ENCODE measurements around the gene SLC29A4.
"Not testable (repeated sequence)": the region's sequence is repeated elsewhere in the genome, so short reads cannot be mapped to it uniquely, and the experiment has no call there.

Gene SLC29A4

GRCh38 chr7:5279734-5280133, 3.0 kb upstream of the SLC29A4 start:
- ATAC-seq (replicated peaks; ENCODE audit: extremely low read depth, poor library complexity, severe bottlenecking) (no peak), DNase-seq (ENCODE audit: low spot score in 2 of 2) (no peak)
- Mint-ChIP-seq H3K4me1 (no peaks in the 10 kb centered on the region), H3K27me3 (peaks cover 26% of the 10 kb centered on the region), H3K9me3 (no peaks in the 10 kb centered on the region), H3K36me3 (ENCODE audit: insufficient read depth) (no peaks in the 10 kb centered on the region), H3K4me3 (no peak overlapping the region), H3K27ac (ENCODE audit: low read depth) (no peak overlapping the region)

- H3K36me3 Mint-ChIP-seq (ENCODE audit: insufficient read depth); H3K4me3 Mint-ChIP-seq; H3K4me1 Mint-ChIP-seq; DNase-seq (ENCODE audit: low spot score in 2 of 2); ATAC-seq (replicated peaks; ENCODE audit: extremely low read depth, poor library complexity, severe bottlenecking); H3K27ac Mint-ChIP-seq (ENCODE audit: low read depth); H3K9me3 Mint-ChIP-seq: not testable (repeated sequence)
- peaks cover 31% of the 10 kb centered on the region for H3K27me3 Mint-ChIP-seq
Measured at GRCh38 chr7:5281598-5282500, 894 bp upstream of the SLC29A4 start.

DNA sequence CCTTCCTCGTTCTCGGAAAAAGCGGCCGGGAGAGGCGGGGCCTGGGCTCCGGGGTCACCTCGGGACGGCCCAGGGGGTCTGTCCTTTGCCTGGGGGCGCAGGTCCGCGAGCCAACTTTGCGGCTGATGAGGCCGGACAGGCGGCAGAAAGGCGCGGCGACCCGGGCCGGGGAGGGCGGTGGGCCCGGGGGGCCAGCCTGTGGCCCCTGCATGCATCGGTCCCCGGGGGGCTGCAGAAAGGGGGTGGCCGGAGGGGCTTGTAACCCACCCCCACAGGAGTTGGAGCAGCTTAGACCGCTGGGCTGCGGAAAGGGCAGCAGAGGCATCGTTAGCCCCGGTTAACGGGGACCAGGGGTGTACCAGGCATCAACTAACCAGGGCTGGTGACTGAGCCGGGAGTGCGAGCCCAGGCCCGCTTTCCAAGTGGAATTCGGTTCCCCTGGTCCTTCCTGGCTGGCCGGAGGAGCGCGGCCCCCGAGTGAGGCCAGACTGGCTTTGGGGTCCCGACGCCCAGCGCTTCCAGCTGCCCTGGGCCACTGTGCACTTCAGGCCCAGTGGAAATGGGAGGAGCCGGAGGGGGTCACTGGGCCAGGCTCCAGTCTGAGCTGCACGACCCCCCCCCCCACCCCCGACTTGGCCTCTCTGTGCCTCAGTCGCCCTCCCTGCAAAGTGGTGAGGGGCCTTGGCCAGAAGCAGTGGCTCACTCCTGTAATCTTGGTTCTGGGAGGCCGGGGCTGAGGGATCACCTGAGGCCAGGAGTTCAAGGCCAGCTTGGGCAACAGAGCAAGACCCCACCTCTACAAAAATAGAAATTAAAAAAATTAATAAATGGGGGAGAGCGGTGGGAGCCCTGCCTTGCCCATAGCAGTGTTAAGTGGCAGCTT, 919 bp downstream of the SLC29A4 start:
- no peaks in the 10 kb centered on the region for H3K9me3 Mint-ChIP-seq
- ATAC-seq (replicated peaks; ENCODE audit: extremely low read depth, poor library complexity, severe bottlenecking): no peak
- H3K4me3 Mint-ChIP-seq: peak overlapping the region; percentile 46
- no peak overlapping the region for H3K27ac Mint-ChIP-seq (ENCODE audit: low read depth)
- peaks cover 35% of the 10 kb centered on the region for H3K27me3 Mint-ChIP-seq
- DNase-seq (ENCODE audit: low spot score in 2 of 2): no peak
- H3K36me3 Mint-ChIP-seq (ENCODE audit: insufficient read depth): no peaks in the 10 kb centered on the region
- H3K4me1 Mint-ChIP-seq: no peaks in the 10 kb centered on the region

GRCh38 chr7:5284304-5285281, 1.9 kb downstream of the SLC29A4 start:
- Mint-ChIP-seq H3K36me3 (ENCODE audit: insufficient read depth) (no peaks in the 10 kb centered on the region), H3K4me3 (peak overlapping the region; percentile 46), H3K27ac (ENCODE audit: low read depth) (no peak overlapping the region), H3K9me3 (no peaks in the 10 kb centered on the region), H3K4me1 (no peaks in the 10 kb centered on the region), H3K27me3 (peaks cover 35% of the 10 kb centered on the region)
- DNase-seq (ENCODE audit: low spot score in 2 of 2) (no peak), ATAC-seq (replicated peaks; ENCODE audit: extremely low read depth, poor library complexity, severe bottlenecking) (no peak)

GRCh38 chr7:5286933-5287332, 4.2 kb downstream of the SLC29A4 start:
- H3K36me3 Mint-ChIP-seq (ENCODE audit: insufficient read depth): no peaks in the 10 kb centered on the region
- H3K9me3 Mint-ChIP-seq: no peaks in the 10 kb centered on the region
- H3K27me3 Mint-ChIP-seq: peaks cover 18% of the 10 kb centered on the region
- ATAC-seq (replicated peaks; ENCODE audit: extremely low read depth, poor library complexity, severe bottlenecking) (no peak), DNase-seq (ENCODE audit: low spot score in 2 of 2) (no peak)
- H3K27ac Mint-ChIP-seq (ENCODE audit: low read depth): no peak overlapping the region
- H3K4me1 Mint-ChIP-seq: no peaks in the 10 kb centered on the region
- no peak overlapping the region for H3K4me3 Mint-ChIP-seq

DNA sequence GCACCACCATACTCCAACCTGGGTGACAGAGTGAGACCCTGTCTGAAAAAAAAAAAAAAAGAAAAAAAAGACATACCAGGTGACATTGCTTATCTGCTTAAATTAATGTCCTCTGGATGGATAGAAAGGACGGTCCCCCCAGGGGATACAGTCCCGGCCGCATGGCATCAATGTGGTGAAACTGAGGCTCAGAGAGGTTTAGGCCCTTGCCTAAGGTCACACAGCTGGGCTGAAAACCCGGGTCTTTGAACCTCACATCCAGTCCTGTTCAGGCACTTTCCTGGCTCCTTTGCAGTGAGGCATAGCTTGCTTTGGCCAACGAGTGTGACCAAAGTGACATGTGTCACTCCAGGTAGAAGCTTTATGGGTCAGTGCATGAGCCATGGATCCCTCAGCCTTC, 4.6 kb downstream of the SLC29A4 start:
- H3K36me3 Mint-ChIP-seq (ENCODE audit: insufficient read depth); DNase-seq (ENCODE audit: low spot score in 2 of 2); H3K4me3 Mint-ChIP-seq; H3K9me3 Mint-ChIP-seq; ATAC-seq (replicated peaks; ENCODE audit: extremely low read depth, poor library complexity, severe bottlenecking); H3K27ac Mint-ChIP-seq (ENCODE audit: low read depth); H3K4me1 Mint-ChIP-seq: not testable (repeated sequence)
- H3K27me3 Mint-ChIP-seq: peaks cover 18% of the 10 kb centered on the region

DNA sequence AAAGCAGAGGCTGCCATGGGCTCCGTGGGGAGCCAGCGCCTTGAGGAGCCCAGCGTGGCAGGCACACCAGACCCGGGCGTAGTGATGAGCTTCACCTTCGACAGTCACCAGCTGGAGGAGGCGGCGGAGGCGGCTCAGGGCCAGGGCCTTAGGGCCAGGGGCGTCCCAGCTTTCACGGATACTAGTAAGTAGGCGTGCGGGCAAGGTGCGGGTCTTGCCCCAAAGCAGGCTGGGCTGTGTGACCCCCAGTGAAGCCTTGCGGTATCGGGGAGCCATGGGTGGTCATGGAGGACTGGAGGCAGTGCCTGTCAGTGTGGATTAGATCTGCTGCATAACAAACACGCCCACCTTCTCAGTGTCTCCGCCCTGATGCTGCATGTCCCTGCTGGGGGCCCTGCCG, 5.1 kb downstream of the SLC29A4 start:
- Mint-ChIP-seq H3K4me1 (no peaks in the 10 kb centered on the region), H3K27me3 (peaks cover 18% of the 10 kb centered on the region), H3K4me3 (no peak overlapping the region), H3K9me3 (no peaks in the 10 kb centered on the region), H3K36me3 (ENCODE audit: insufficient read depth) (no peaks in the 10 kb centered on the region), H3K27ac (ENCODE audit: low read depth) (no peak overlapping the region)
- ATAC-seq (replicated peaks; ENCODE audit: extremely low read depth, poor library complexity, severe bottlenecking) (no peak), DNase-seq (ENCODE audit: low spot score in 2 of 2) (no peak)

GRCh38 chr7:5288560-5288959, 5.8 kb downstream of the SLC29A4 start:
- H3K4me1 Mint-ChIP-seq; ATAC-seq (replicated peaks; ENCODE audit: extremely low read depth, poor library complexity, severe bottlenecking); DNase-seq (ENCODE audit: low spot score in 2 of 2); H3K4me3 Mint-ChIP-seq; H3K36me3 Mint-ChIP-seq (ENCODE audit: insufficient read depth); H3K27ac Mint-ChIP-seq (ENCODE audit: low read depth); H3K9me3 Mint-ChIP-seq: not testable (repeated sequence)
- peaks cover 18% of the 10 kb centered on the region for H3K27me3 Mint-ChIP-seq

- Mint-ChIP-seq H3K27ac (ENCODE audit: low read depth) (no peak overlapping the region), H3K4me1 (no peaks in the 10 kb centered on the region), H3K9me3 (no peaks in the 10 kb centered on the region), H3K27me3 (peaks cover 13% of the 10 kb centered on the region), H3K4me3 (no peak overlapping the region), H3K36me3 (ENCODE audit: insufficient read depth) (no peaks in the 10 kb centered on the region)
- no peak for DNase-seq (ENCODE audit: low spot score in 2 of 2)
- no peak for ATAC-seq (replicated peaks; ENCODE audit: extremely low read depth, poor library complexity, severe bottlenecking)
Measured at GRCh38 chr7:5289355-5289754, 6.6 kb downstream of the SLC29A4 start.

DNA sequence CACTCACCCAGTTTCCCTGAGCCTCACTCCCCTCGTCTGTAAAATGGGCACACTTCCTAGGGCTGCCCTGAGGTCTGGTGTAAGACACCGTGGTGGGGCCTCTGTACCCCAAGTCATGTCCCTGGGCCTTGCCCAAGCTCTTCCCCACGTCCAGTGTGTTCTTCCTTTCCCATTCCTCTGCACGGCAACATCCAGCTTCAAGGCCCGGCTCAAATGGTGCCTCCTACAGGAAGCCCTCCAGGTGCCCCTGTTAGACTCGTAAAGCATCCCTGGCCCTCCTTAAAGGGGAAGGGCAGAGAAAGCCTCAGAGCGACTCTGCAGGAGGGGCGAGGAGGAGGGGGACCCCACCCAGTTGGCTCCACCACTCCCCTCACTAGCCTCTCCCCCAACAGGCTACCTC, 8.6 kb downstream of the SLC29A4 start:
- Mint-ChIP-seq H3K9me3 (peaks cover 6% of the 10 kb centered on the region), H3K36me3 (ENCODE audit: insufficient read depth) (no peaks in the 10 kb centered on the region), H3K4me3 (no peak overlapping the region), H3K4me1 (no peaks in the 10 kb centered on the region), H3K27me3 (peaks cover 9% of the 10 kb centered on the region), H3K27ac (ENCODE audit: low read depth) (peak overlapping the region; percentile 74)
- DNase-seq (ENCODE audit: low spot score in 2 of 2): no peak
- ATAC-seq (replicated peaks; ENCODE audit: extremely low read depth, poor library complexity, severe bottlenecking): no peak

- not testable (repeated sequence) for DNase-seq (ENCODE audit: low spot score in 2 of 2); ATAC-seq (replicated peaks; ENCODE audit: extremely low read depth, poor library complexity, severe bottlenecking); H3K4me1 Mint-ChIP-seq
Measured at GRCh38 chr7:5291711-5292335, 9.1 kb downstream of the SLC29A4 start.

More at GRCh38 chr7:5291711-5292335, 9.1 kb downstream of the SLC29A4 start:
- not testable (repeated sequence) for H3K36me3 Mint-ChIP-seq (ENCODE audit: insufficient read depth); H3K9me3 Mint-ChIP-seq; H3K27me3 Mint-ChIP-seq; H3K4me3 Mint-ChIP-seq
- peak overlapping the region; percentile 74 for H3K27ac Mint-ChIP-seq (ENCODE audit: low read depth)

Data from central memory CD8-positive, alpha-beta T cell (primary cell).